ENCODE measurements around the gene PRR16. TPM values are rescaled to one million over a fixed set of nuclear protein-coding genes. Genes with fewer than 3 reads are reported as not detected.

PRR16 gene
- total RNA-seq, 2 experiments from 2014 or later: not detected

DNA sequence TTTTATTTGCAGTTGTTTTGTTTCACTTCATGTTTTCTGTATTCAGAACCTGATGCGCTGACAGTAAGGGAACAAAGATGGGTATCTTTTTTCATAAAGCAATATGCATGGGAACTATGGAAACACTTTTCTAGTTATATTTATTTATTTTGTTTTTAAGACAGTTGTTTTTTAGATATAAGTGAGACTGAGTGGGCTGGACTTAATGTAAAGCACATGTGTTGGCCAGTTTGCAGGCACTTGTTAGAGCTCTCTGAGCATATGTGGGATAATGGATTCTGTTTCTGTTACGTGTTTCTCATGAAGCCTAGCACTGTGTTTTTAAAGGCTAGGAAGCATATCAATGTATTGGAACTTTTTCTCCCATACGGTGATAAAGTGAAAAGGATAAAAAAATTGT lies 164.1 kb downstream of the PRR16 start:
- POLR2A ChIA-PET: no interaction called here

DNA sequence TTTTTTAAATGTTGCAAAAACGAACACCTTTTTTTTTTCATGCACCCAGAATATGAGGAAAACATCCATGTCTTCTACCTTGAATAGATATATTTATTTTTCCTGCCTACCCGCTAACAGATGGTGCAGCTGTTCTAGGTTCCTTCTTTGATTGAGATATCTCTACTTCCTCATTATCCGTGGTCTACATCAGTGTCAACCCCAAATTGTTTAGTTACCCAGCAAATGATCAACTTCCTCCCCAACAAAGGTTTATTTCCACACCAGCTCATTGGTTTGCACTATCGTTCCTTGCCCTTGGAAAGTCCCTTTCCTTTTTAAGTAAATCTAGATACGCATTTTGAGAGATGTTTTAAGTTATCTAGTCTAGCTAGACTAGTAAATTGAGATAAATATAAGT lies 166.4 kb downstream of the PRR16 start:
- POLR2A ChIA-PET: no interaction called here
- DNase-seq: no peak
- Mint-ChIP-seq H3K36me3 (no peaks in the 10 kb centered on the region), H3K4me3 (no peak overlapping the region), H3K9me3 (peaks cover 2% of the 10 kb centered on the region), H3K27ac (no peak overlapping the region), H3K4me1 (no peaks in the 10 kb centered on the region), H3K27me3 (no peaks in the 10 kb centered on the region)
- ATAC-seq (ENCODE audit: low read depth): no peak

More for the DNA sequence above, 164.1 kb downstream of the PRR16 start:
- Mint-ChIP-seq H3K27ac (no peak overlapping the region), H3K9me3 (peaks cover 5% of the 10 kb centered on the region), H3K4me3 (no peak overlapping the region), H3K27me3 (no peaks in the 10 kb centered on the region), H3K36me3 (no peaks in the 10 kb centered on the region), H3K4me1 (no peaks in the 10 kb centered on the region)
- no peak for DNase-seq
- no peak for ATAC-seq (ENCODE audit: low read depth)

DNA sequence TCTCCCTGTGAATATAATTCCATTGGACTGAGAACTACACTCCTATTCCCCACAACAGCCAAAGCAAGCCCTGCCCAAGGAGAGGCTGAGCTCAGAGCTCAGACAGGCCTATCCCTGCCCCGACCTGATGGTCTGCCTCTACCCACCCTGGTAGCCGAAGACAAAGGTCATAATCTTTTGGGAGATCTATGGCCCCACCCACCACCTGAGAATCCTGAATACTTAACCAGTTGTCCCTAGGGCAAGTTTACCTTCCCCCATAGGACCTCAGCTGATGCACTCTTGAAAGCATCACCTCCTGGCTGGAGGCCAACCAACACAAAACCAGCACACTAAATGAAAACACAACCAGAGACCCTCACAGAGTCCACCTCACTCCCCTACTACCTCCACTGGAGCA lies 167.5 kb downstream of the PRR16 start:
- Mint-ChIP-seq H3K36me3 (no peaks in the 10 kb centered on the region), H3K27ac (no peak overlapping the region), H3K27me3 (no peaks in the 10 kb centered on the region), H3K4me3 (no peak overlapping the region), H3K4me1 (no peaks in the 10 kb centered on the region), H3K9me3 (peaks cover 4% of the 10 kb centered on the region)
- POLR2A ChIA-PET: no interaction called here
- ATAC-seq (ENCODE audit: low read depth) (no peak), DNase-seq (no peak)

DNA sequence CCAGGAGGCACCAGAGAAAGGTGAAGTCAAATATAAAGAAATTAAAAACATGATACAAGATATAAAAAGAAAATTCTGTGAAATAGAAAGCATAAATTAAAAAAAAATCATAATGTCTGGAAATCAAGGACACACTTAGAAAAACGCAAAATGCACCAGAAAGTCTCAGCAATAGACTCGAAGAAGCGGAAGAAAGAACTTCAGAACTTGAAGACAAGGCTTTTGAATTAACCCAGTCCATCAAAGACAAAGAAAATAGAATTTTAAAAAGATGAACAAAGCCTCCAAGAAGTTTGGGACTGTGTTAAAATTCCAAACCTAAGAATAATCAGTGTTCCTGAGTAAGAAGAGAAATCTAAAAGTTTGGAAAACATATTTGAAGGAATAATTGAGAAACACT lies 168.3 kb downstream of the PRR16 start:
- no peaks in the 10 kb centered on the region for H3K4me1 Mint-ChIP-seq
- no peak overlapping the region for H3K27ac Mint-ChIP-seq
- no peaks in the 10 kb centered on the region for H3K36me3 Mint-ChIP-seq
- no peak overlapping the region for H3K4me3 Mint-ChIP-seq
- no peak for ATAC-seq (ENCODE audit: low read depth)
- no peaks in the 10 kb centered on the region for H3K27me3 Mint-ChIP-seq
- POLR2A ChIA-PET: no interaction called here
- no peak for DNase-seq
- peaks cover 6% of the 10 kb centered on the region for H3K9me3 Mint-ChIP-seq

DNA sequence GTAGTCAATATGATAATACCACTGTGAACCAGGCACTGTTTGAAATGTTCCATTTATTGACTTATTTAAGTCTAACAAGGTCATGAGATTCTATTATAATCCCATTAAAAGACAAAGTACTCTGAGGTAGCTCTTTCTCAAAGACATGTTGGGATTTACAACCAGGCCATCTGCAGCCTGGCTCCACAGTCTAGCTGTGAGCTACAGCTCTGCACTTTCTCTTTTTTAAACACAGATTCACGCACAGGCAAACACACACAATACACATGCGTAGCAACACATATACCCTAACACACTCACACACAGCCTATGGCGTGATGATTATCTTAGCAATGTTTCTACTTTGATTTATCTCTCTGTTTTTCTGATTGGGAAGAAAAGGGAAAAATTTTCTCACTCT lies 174.3 kb downstream of the PRR16 start:
- H3K27ac Mint-ChIP-seq: no peak overlapping the region
- H3K4me3 Mint-ChIP-seq: no peak overlapping the region
- DNase-seq (no peak), ATAC-seq (ENCODE audit: low read depth) (no peak)
- H3K36me3 Mint-ChIP-seq: no peaks in the 10 kb centered on the region
- H3K9me3 Mint-ChIP-seq: peaks cover 4% of the 10 kb centered on the region
- POLR2A ChIA-PET: no interaction called here
- no peaks in the 10 kb centered on the region for H3K4me1 Mint-ChIP-seq
- no peaks in the 10 kb centered on the region for H3K27me3 Mint-ChIP-seq

DNA sequence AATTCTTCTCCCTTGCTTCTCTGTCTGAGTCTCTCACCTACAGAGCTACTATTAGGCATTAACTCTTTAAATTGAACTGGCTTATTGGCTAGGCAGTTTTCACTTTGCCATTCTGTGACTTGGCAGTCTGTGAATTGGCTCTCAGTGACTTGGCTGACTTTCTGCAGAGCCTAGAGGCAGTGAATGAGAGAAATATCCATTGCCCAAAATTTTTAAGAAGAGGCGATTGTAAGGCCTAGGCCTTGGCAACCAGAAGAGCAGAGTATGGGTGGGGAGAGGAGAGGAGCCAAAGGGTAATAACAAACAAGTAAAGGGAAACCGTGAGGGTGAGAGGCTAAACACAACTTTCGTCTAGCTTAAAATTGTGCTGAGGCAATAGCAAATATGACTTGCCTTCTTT lies 176.7 kb downstream of the PRR16 start:
- Mint-ChIP-seq H3K27me3 (no peaks in the 10 kb centered on the region), H3K36me3 (no peaks in the 10 kb centered on the region), H3K27ac (no peak overlapping the region), H3K4me1 (no peaks in the 10 kb centered on the region), H3K4me3 (no peak overlapping the region), H3K9me3 (peaks cover 4% of the 10 kb centered on the region)
- POLR2A ChIA-PET: no interaction called here
- DNase-seq: no peak
- no peak for ATAC-seq (ENCODE audit: low read depth)

DNA sequence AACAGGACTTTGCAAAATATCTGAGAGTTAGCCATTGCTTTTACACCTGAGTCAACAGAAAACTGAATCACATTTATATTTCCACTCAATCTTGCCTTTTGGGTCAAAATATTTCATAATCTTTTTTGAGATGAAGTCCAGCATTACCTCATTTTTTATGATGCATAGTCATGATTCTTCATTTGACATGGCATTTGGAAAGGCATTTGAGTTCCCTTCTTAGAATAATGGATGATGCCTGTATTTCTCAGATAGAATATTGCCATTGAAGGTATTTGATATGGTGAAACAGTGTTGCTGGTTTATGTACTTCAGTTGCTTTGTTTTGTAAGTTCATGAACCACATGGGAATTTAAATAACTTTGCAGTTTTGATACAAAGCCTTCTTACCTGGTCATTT lies 180.4 kb downstream of the PRR16 start:
- no peak for ATAC-seq (ENCODE audit: low read depth)
- DNase-seq: no peak
- H3K27me3 Mint-ChIP-seq: no peaks in the 10 kb centered on the region
- no peak overlapping the region for H3K27ac Mint-ChIP-seq
- no peaks in the 10 kb centered on the region for H3K4me1 Mint-ChIP-seq
- no peaks in the 10 kb centered on the region for H3K36me3 Mint-ChIP-seq
- H3K4me3 Mint-ChIP-seq: no peak overlapping the region
- POLR2A ChIA-PET: no interaction called here
- H3K9me3 Mint-ChIP-seq: no peaks in the 10 kb centered on the region

DNA sequence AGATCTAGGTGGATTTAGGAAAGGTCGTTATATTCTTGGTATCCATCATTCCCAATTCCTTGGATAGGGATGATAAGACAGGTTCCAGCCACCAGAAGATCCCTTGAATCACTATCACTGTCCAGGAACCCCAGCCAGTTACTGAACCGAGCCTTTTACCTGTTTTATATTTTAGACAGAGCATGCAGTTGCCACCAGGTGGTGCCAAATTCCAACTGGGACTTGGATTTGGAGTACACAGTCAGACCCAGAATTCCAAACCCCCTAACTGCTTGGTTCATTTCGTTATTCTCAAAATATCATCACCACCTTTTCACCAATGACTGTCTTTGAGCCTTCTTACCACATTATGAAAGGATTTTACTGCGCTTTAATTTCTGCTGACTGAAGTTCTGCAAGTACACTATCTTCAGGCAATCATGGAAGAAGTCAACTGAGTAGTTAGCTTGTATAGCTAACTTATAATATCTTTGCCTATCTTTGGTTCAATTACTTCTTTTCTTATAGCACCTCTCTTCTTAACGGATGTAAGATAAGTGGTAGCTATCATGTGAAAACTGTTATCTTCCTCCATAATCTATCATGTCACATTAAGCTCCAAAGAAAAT lies 191.8 kb downstream of the PRR16 start:
- peaks cover 2% of the 10 kb centered on the region for H3K27me3 Mint-ChIP-seq

DNA sequence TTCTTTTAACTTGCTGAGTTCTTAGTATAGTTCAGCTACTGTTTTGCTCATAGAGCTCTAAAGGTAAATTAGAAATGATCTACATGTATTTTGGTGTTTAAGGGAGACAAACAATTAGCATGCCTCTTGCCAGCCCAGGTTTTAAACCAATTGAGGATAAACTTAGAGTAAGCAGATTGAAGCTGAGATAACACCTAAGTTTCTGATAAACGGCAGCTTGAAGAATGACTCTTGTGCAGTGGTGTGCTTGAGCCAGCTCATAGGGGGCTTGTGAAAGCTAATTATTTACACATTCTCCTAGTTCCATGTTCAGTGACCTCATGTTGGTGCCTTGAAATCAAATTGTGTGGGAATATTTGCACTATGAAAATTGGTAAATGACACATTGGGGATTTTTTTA lies 193.0 kb downstream of the PRR16 start:
- POLR2A ChIA-PET: no interaction called here

More for the DNA sequence above, 191.8 kb downstream of the PRR16 start:
- Mint-ChIP-seq H3K27ac (no peak overlapping the region), H3K36me3 (no peaks in the 10 kb centered on the region), H3K4me3 (no peak overlapping the region), H3K9me3 (peaks cover 1% of the 10 kb centered on the region), H3K4me1 (no peaks in the 10 kb centered on the region)
- POLR2A ChIA-PET: no interaction called here
- no peak for ATAC-seq (ENCODE audit: low read depth)
- no peak for DNase-seq

DNA sequence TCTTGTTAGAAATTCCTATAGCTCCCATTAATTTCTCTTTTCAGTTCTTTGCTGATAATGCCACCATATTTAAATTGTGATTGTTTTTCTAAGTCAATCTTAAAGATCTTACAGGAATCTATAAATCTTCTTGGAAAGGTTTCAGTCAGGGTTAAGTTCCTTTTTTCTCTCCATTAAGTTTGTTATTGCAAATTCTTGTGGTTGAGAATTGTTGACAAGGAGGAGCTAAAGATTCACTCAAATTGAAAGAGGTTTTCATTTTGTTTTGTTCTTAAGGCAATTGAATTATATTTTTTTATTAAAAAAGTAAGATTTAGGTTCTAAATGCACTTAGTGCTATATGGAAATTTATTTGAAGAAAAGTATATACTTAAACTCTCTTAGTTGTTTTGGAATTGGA lies 213.4 kb downstream of the PRR16 start:
- POLR2A ChIA-PET: no interaction called here
- DNase-seq: no peak
- no peak for ATAC-seq (ENCODE audit: low read depth)
- H3K9me3 Mint-ChIP-seq: no peaks in the 10 kb centered on the region
- H3K4me1 Mint-ChIP-seq: no peaks in the 10 kb centered on the region
- H3K27me3 Mint-ChIP-seq: no peaks in the 10 kb centered on the region
- no peak overlapping the region for H3K4me3 Mint-ChIP-seq
- H3K36me3 Mint-ChIP-seq: no peaks in the 10 kb centered on the region
- no peak overlapping the region for H3K27ac Mint-ChIP-seq

More for the DNA sequence above, 193.0 kb downstream of the PRR16 start:
- Mint-ChIP-seq H3K36me3 (no peaks in the 10 kb centered on the region), H3K4me1 (no peaks in the 10 kb centered on the region), H3K27ac (no peak overlapping the region), H3K9me3 (peaks cover 1% of the 10 kb centered on the region), H3K4me3 (no peak overlapping the region), H3K27me3 (peaks cover 2% of the 10 kb centered on the region)
- ATAC-seq (ENCODE audit: low read depth): no peak
- no peak for DNase-seq

DNA sequence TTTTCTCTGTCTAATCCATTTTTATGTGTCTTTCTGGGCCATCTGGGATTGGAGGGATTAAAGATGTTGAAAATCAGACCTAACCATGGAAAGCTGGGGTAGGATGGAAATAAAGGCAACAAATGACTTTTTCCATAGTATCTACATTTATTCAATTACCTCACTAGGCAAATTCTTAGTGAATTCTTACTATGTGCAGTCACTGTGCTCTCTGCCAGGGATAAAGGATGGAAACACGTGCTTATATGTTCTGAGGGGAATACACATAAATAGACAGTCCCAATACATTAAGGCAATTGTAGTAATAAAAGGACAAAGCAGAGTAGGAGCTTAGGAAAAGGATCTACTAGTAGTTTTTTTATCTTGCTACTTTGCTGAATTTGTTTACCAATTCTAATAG lies 214.2 kb downstream of the PRR16 start:
- POLR2A ChIA-PET: no interaction called here
- Mint-ChIP-seq H3K9me3 (no peaks in the 10 kb centered on the region), H3K36me3 (no peaks in the 10 kb centered on the region), H3K27me3 (no peaks in the 10 kb centered on the region), H3K27ac (no peak overlapping the region), H3K4me3 (no peak overlapping the region), H3K4me1 (no peaks in the 10 kb centered on the region)
- ATAC-seq (ENCODE audit: low read depth) (no peak), DNase-seq (no peak)

DNA sequence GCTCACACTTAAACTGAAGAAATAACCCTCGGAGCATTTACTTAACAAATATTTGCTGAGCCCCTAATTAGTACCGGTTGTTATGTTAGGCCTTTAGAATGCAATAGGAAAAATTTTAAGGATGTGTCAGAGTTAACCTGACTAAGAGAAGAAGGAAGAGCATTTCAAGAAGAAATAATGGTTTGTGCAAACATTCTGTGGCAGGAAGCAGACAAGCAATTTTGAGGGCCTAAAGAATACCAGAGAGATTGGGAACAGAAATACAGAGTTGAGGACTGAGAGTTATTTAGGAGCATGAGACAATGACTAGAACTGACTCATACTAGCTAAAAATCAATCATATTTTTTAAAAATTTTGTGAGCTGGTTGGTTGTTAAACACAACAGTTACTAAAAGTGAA lies 218.8 kb downstream of the PRR16 start:
- no peaks in the 10 kb centered on the region for H3K4me1 Mint-ChIP-seq
- H3K27me3 Mint-ChIP-seq: no peaks in the 10 kb centered on the region
- H3K4me3 Mint-ChIP-seq: no peak overlapping the region
- peaks cover 1% of the 10 kb centered on the region for H3K9me3 Mint-ChIP-seq
- ATAC-seq (ENCODE audit: low read depth) (no peak), DNase-seq (no peak)
- no peak overlapping the region for H3K27ac Mint-ChIP-seq
- POLR2A ChIA-PET: no interaction called here
- no peaks in the 10 kb centered on the region for H3K36me3 Mint-ChIP-seq

DNA sequence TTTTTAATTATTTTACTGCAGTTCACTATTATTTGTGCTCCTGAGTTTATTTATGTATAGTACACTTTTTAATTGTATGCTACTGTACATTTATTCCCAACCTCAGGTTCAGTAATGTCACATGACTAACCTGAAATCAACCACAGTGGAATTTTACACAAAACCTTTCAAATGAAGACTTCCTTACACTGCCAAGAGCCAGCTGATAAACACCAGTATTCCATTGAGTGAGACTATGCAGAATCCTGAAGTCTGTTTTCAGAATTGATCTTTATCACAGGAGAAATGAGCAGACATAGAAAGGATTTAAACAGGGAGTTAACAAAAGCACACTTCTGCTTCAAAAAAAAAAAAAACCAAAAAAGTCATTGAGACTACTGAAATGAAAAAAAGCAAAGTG lies 219.5 kb downstream of the PRR16 start:
- ATAC-seq (ENCODE audit: low read depth) (no peak), DNase-seq (no peak)
- Mint-ChIP-seq H3K36me3 (no peaks in the 10 kb centered on the region), H3K27ac (no peak overlapping the region), H3K4me3 (no peak overlapping the region), H3K4me1 (no peaks in the 10 kb centered on the region), H3K9me3 (peaks cover 1% of the 10 kb centered on the region), H3K27me3 (no peaks in the 10 kb centered on the region)
- POLR2A ChIA-PET: no interaction called here

DNA sequence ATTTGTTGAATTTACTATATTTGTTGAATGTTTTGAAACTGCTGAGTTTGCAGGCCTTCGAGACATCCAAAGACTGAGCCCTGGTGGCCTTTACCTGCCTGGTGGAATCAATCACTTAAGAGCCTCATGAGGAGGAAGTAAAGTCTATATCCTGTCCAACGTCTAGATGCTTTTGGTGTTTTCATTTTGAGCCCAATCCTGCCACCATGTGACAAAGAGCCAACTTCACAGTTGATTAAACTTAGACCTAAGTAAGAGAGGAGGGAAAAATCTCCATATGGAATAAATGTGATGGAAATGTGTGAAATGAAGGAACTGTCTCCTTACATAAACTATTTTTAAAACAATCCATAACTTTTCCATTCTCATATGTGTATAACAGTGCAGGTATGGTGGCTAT lies 220.1 kb downstream of the PRR16 start:
- Mint-ChIP-seq H3K4me1 (no peaks in the 10 kb centered on the region), H3K36me3 (no peaks in the 10 kb centered on the region), H3K27me3 (no peaks in the 10 kb centered on the region), H3K27ac (no peak overlapping the region), H3K9me3 (peaks cover 1% of the 10 kb centered on the region), H3K4me3 (no peak overlapping the region)
- POLR2A ChIA-PET: no interaction called here
- DNase-seq: no peak
- ATAC-seq (ENCODE audit: low read depth): no peak

All from activated naive CD8-positive, alpha-beta T cell treated with anti-CD3 and anti-CD28 coated beads, Interleukin-2, amount 10 ng/mL, durations not matched to agents 7 days and 5 days (primary cell).